HepG2 (cell line): ENCODE measurements around the gene TRIM72. TPM values are rescaled to one million over a fixed set of nuclear protein-coding genes. Genes with fewer than 3 reads are reported as not detected.

ENCODE experiments used
- ARNTL ChIP-seq: sonication (generic); formaldehyde crosslinking; IDR thresholded peaks from 2 replicates; pipeline ENCODE4 v1.4.0; 2020; ENCODE audit warnings: mild to moderate bottlenecking, missing genetic modification reagents
- CEBPB ChIP-seq: IDR thresholded peaks from 2 replicates; pipeline ENCODE4 v1.6.1; 2011; ENCODE audit warnings: low read depth, low read length, improper control_type of control experiment, borderline replicate concordance
- CREB1 ChIP-seq, 2 experiments: fragments of 450-650 bp in 1 of 2; IDR thresholded peaks; 2 replicates each; pipeline ENCODE4 v1.6.1; 2016 to 2017; ENCODE audit warnings: control low read depth in 1 of 2, mild to moderate bottlenecking in 1 of 2, missing compliant biosample characterization in 1 of 2, missing genetic modification characterization in 1 of 2
- ELF4 ChIP-seq: sonication (generic); formaldehyde crosslinking; IDR thresholded peaks from 2 replicates; pipeline ENCODE4 v1.5.0; 2020; ENCODE audit warnings: missing genetic modification reagents, mild to moderate bottlenecking, moderate library complexity, borderline replicate concordance
- ELK4 ChIP-seq: sonication (generic); formaldehyde crosslinking; IDR thresholded peaks from 2 replicates; pipeline ENCODE4 v1.9.0; 2021; ENCODE audit warnings: missing genetic modification reagents, borderline replicate concordance
- FLYWCH1 ChIP-seq: sonication (generic); formaldehyde crosslinking; IDR thresholded peaks from 2 replicates; pipeline ENCODE4 v1.8.1; 2023; ENCODE audit warnings: mild to moderate bottlenecking, missing genetic modification reagents
- JUND ChIP-seq: sonication (generic); formaldehyde crosslinking; IDR thresholded peaks from 2 replicates; pipeline ENCODE4 v1.8.0; 2022; ENCODE audit warnings: mild to moderate bottlenecking, missing genetic modification reagents
- KDM4B ChIP-seq: sonication (generic); formaldehyde crosslinking; IDR thresholded peaks from 2 replicates; pipeline ENCODE4 v1.4.0; 2020; ENCODE audit warnings: missing genetic modification reagents
- MEIS2 ChIP-seq: sonication (generic); formaldehyde crosslinking; IDR thresholded peaks from 2 replicates; pipeline ENCODE4 v1.9.0; 2021; ENCODE audit warnings: mild to moderate bottlenecking, missing genetic modification reagents
- MYC ChIP-seq: sonication (generic); formaldehyde crosslinking; IDR thresholded peaks from 2 replicates; pipeline ENCODE4 v1.9.0; 2021; ENCODE audit warnings: missing genetic modification reagents, borderline replicate concordance
- NR3C1 ChIP-seq: sonication (generic); formaldehyde crosslinking; IDR thresholded peaks from 2 replicates; pipeline ENCODE4 v1.4.0; 2020; ENCODE audit warnings: missing genetic modification reagents
- RFX5 ChIP-seq: IDR thresholded peaks from 2 replicates; pipeline ENCODE4 v1.6.1; 2011; ENCODE audit warnings: low read depth, low read length, improper control_type of control experiment
- SMARCE1 ChIP-seq: fragments of 450-650 bp; IDR thresholded peaks from 2 replicates; pipeline ENCODE4 v1.6.1; 2017; ENCODE audit warnings: borderline replicate concordance
- SRSF9 ChIP-seq: fragments of 200-400 bp; formaldehyde crosslinking; IDR thresholded peaks from 2 replicates; pipeline ENCODE4 v1.6.1; 2018; ENCODE audit warnings: borderline replicate concordance, mild to moderate bottlenecking, low read depth, low read length; ENCODE audit not compliant: insufficient read depth, poor library complexity, severe bottlenecking
- TCF12 ChIP-seq, 2 experiments: fragments of 450-650 bp in 1 of 2; sonication (generic) in 1 of 2; formaldehyde crosslinking in 1 of 2; IDR thresholded peaks; 2 replicates each; pipeline versions ENCODE4 v1.6.1 to v1.8.0; 2017 to 2022; ENCODE audit warnings: antibody characterized with exemption in 1 of 2, mild to moderate bottlenecking in 1 of 2, missing genetic modification reagents in 1 of 2, moderate library complexity in 1 of 2
- TSC22D2 ChIP-seq: sonication (generic); formaldehyde crosslinking; IDR thresholded peaks from 2 replicates; pipeline ENCODE4 v1.5.1; 2020; ENCODE audit warnings: missing genetic modification reagents, mild to moderate bottlenecking, borderline replicate concordance
- ZNF235 ChIP-seq: sonication (generic); formaldehyde crosslinking; IDR thresholded peaks from 2 replicates; pipeline ENCODE4 v1.8.1; 2023; ENCODE audit warnings: mild to moderate bottlenecking, missing genetic modification reagents, borderline replicate concordance
- ZNF326 ChIP-seq: sonication (generic); formaldehyde crosslinking; IDR thresholded peaks from 2 replicates; pipeline ENCODE4 v1.4.0; 2020; ENCODE audit warnings: missing genetic modification reagents, borderline replicate concordance
- ZNF34 ChIP-seq: sonication (generic); formaldehyde crosslinking; IDR thresholded peaks from 2 replicates; pipeline ENCODE4 v1.4.0; 2020; ENCODE audit warnings: mild to moderate bottlenecking, missing genetic modification reagents, borderline replicate concordance
- ZNF382 ChIP-seq: sonication (generic); formaldehyde crosslinking; IDR thresholded peaks from 2 replicates; pipeline ENCODE4 v1.5.0; 2020; ENCODE audit warnings: missing genetic modification reagents, mild to moderate bottlenecking, borderline replicate concordance
- ZNF850 ChIP-seq: sonication (generic); formaldehyde crosslinking; conservative IDR thresholded peaks from 2 replicates; pipeline ENCODE4 v1.9.0; 2021; ENCODE audit warnings: mild to moderate bottlenecking, missing genetic modification reagents
- polyA plus RNA-seq, 8 experiments: library from polyadenylated mRNA; depleted of rRNA in 3 of 8; stranded (reverse) in 7 of 8; unstranded in 1 of 8; fragments of >200 nt; fragmentation: Illumina TruSeq in 4 of 8; extraction: Trizol in 4 of 8; gene quantifications; 2 replicates each; pipeline versions ENCODE4 v1.2.1 to v1.2.3, GENCODE V29; 2011 to 2016; ENCODE audit warnings: low read depth in 4 of 8, missing spikeins in 1 of 8, mixed read lengths in 1 of 8; ENCODE audit not compliant: insufficient read depth in 1 of 8
- total RNA-seq, 5 experiments: library from RNA; depleted of rRNA; stranded (reverse); fragments of >200 nt; fragmentation: Illumina TruSeq; extraction: Trizol; gene quantifications; 2 replicates each; pipeline ENCODE4 v1.2.3, GENCODE V29; 2016; ENCODE audit warnings: low read depth in 1 of 5
- TF ChIP-seq, protein P1 (sequence below): sonication (generic); formaldehyde crosslinking; IDR thresholded peaks from 2 replicates; pipeline ENCODE4; 2020; ENCODE audit warnings: missing genetic modification reagents, mild to moderate bottlenecking, borderline replicate concordance
- TF ChIP-seq, protein P2 (sequence below): IDR thresholded peaks from 2 replicates; pipeline ENCODE4 v1.6.1; 2016; ENCODE audit warnings: low read depth

Gene TRIM72
- total and polyA plus RNA-seq, 2 of the 13 experiments (the other 11 are each of a cell fraction or from before 2014, with no cell fraction given) = not detected

DNA sequence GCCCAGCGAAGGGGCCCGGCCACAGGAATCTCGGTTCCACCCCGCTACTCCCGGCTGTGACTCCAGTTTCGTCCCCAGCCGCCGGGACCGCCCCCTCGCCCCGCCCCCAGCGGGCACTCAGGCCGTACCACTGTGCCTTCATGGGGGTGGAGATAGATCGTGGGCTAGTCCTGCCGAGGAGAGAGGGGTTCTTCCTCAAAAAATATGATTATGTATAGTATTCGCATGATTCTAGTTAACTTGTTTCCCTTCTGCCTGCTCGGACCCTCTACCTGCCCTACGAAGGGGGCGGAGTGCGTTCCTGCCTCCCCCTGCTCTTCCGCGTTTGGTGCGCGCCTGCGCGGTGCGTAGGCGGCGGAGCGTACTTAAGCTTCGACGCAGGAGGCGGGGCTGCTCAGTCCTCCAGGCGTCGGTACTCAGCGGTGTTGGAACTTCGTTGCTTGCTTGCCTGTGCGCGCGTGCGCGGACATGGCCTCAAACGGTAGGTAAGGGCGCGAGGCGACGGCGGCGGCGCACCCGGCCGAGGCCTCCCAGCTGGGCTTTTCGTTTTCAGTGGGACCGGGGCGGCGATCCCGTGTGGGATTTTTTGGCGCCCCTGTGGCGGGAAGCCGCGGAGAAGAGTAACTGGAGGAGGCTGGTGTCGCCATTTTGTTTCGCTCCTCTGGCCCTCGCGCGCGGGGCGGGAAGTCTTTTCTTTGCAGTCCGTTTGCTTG, 34.0 kb upstream of the TRIM72 start, which contains the start of gene FUS (continued):
- TF ChIP-seq ZNF382 (CRISPR knock-in tag) (no peak), CREB1 (IDR thresholded peaks at IDR 0.05) (peak; percentile 76), CREB1 (CRISPR knock-in tag; IDR thresholded peaks at IDR 0.05) (peak; percentile 80), ARNTL (no peak; the same call in 1 of the 2 replicates), TCF12 (IDR thresholded peaks at IDR 0.05) (no peak), TCF12 (CRISPR knock-in tag; IDR thresholded peaks at IDR 0.05) (peak; percentile 47), KDM4B (CRISPR knock-in tag) (peak; percentile 98), RFX5 (peak; percentile 30; the same call in 1 of the 2 replicates), TSC22D2 (CRISPR knock-in tag) (peak; percentile 98), ELK4 (CRISPR knock-in tag) (no peak), ZNF235 (peak; percentile 84), ZNF34 (CRISPR knock-in tag) (peak; percentile 65; the same call in 1 of the 2 replicates), ZNF850 (CRISPR knock-in tag) (no peak; the same call in 1 of the 2 replicates), MEIS2 (CRISPR knock-in tag) (peak; percentile 59; the same call in 1 of the 2 replicates), SMARCE1 (no peak), SRSF9 (no peak), JUND (CRISPR knock-in tag) (no peak; the same call in 1 of the 2 replicates), MYC (CRISPR knock-in tag) (peak; percentile 53; the same call in 1 of the 2 replicates), FLYWCH1 (CRISPR knock-in tag) (no peak; the same call in none of the 2 replicates), NR3C1 (CRISPR knock-in tag) (peak; percentile 91; the same call in 1 of the 2 replicates), CEBPB (no peak), ELF4 (CRISPR knock-in tag) (peak; percentile 70; the same call in 1 of the 2 replicates), ZNF326 (CRISPR knock-in tag) (no peak; the same call in 1 of the 2 replicates)
- TF ChIP-seq, protein P1, sequence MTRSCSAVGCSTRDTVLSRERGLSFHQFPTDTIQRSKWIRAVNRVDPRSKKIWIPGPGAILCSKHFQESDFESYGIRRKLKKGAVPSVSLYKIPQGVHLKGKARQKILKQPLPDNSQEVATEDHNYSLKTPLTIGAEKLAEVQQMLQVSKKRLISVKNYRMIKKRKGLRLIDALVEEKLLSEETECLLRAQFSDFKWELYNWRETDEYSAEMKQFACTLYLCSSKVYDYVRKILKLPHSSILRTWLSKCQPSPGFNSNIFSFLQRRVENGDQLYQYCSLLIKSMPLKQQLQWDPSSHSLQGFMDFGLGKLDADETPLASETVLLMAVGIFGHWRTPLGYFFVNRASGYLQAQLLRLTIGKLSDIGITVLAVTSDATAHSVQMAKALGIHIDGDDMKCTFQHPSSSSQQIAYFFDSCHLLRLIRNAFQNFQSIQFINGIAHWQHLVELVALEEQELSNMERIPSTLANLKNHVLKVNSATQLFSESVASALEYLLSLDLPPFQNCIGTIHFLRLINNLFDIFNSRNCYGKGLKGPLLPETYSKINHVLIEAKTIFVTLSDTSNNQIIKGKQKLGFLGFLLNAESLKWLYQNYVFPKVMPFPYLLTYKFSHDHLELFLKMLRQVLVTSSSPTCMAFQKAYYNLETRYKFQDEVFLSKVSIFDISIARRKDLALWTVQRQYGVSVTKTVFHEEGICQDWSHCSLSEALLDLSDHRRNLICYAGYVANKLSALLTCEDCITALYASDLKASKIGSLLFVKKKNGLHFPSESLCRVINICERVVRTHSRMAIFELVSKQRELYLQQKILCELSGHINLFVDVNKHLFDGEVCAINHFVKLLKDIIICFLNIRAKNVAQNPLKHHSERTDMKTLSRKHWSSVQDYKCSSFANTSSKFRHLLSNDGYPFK = peak; percentile 97
- TF ChIP-seq, protein P2, sequence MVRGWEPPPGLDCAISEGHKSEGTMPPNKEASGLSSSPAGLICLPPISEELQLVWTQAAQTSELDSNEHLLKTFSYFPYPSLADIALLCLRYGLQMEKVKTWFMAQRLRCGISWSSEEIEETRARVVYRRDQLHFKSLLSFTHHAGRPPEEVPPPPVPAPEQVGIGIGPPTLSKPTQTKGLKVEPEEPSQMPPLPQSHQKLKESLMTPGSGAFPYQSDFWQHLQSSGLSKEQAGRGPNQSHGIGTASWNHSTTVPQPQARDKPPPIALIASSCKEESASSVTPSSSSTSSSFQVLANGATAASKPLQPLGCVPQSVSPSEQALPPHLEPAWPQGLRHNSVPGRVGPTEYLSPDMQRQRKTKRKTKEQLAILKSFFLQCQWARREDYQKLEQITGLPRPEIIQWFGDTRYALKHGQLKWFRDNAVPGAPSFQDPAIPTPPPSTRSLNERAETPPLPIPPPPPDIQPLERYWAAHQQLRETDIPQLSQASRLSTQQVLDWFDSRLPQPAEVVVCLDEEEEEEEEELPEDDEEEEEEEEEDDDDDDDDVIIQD = peak; percentile 68; the same call in 1 of the 2 replicates
